K562 (cell line): ENCODE data around the gene CDKL4. TPM values are rescaled to one million over a fixed set of nuclear protein-coding genes. Genes with fewer than 3 reads are reported as not detected.

Source experiments
- ATAC-seq: fragments of 200-7000 bp; cut with Tn5 transposase; 3 replicates; pipeline ENCODE4 v1.9.1; 2020; ENCODE audit warnings: moderate library complexity
- BruUV-seq: library from RNA; stranded (reverse); fragments of 400-500 nt; replicated peaks from 2 replicates; lab custom pipeline; 2021; lab: Mats Ljungman, UMichigan
- CTCF ChIA-PET: fragments of 300-600 bp; formaldehyde crosslinking; extraction: SDS; loops from one replicate; lab custom pipeline; 2021; ENCODE audit warnings: low intra/inter-chr PET ratio; lab: Yijun Ruan, JAX
- POLR2A ChIA-PET: fragments of 300-600, 350-650 bp; sonication (Branson Sonifier 250); formaldehyde crosslinking; extraction: SDS; loops from one replicate; lab custom pipeline; 2021; ENCODE audit warnings: antibody characterized with exemption, inconsistent platforms; lab: Yijun Ruan, JAX
- DNase-seq, 4 experiments: peaks; one replicate each; pipeline versions ENCODE4 v3.0.0 to v3.0.0-alpha.2; 2011 to 2018; ENCODE audit warnings: low spot score in 3 of 4, mixed read lengths in 3 of 4; ENCODE audit errors: extremely low read depth in 1 of 4
- FAIRE-seq: peaks from 2 replicates; lab custom pipeline; 2011; peaks lifted over from hg19 to GRCh38; lab: Jason Lieb, UNC
- H2AFZ ChIP-seq: 2 replicates; pipeline ENCODE4 v1.6.0; 2011; ENCODE audit warnings: low read depth, low read length, control low read depth, inconsistent platforms
- H3K27ac ChIP-seq: fragments of 200-600 bp; 3 replicates; pipeline ENCODE4 v1.8.0; 2011; ENCODE audit warnings: low read depth, mild to moderate bottlenecking, control low read depth, inconsistent platforms, low read length, moderate library complexity, mixed read lengths; ENCODE audit errors: extremely low read depth
- H3K27me3 ChIP-seq, 2 experiments: fragments of 300-600 bp in 1 of 2; 2 replicates in 1 of 2; 3 replicates in 1 of 2; pipeline versions ENCODE4 v1.6.0 to v1.8.0; 2011; ENCODE audit warnings: inconsistent platforms in 2 of 2, low read length in 2 of 2, mild to moderate bottlenecking in 1 of 2, mixed read lengths in 1 of 2, moderate library complexity in 1 of 2; ENCODE audit not compliant: control insufficient read depth in 2 of 2, insufficient read depth in 2 of 2
- H3K36me3 ChIP-seq: fragments of 300-600 bp; 3 replicates; pipeline ENCODE4 v1.8.0; 2011; ENCODE audit warnings: mild to moderate bottlenecking, low read length, inconsistent platforms; ENCODE audit not compliant: control insufficient read depth, insufficient read depth
- H3K4me1 ChIP-seq, 2 experiments: fragments of 200-600 bp in 1 of 2; replicated peaks in 1 of 2; 2 replicates in 1 of 2; 3 replicates in 1 of 2; pipeline versions ENCODE4 v1.5.1 to v1.8.0; 2011; ENCODE audit warnings: inconsistent platforms in 2 of 2, low read length in 2 of 2, mild to moderate bottlenecking in 1 of 2, mixed read lengths in 1 of 2, moderate library complexity in 1 of 2; ENCODE audit not compliant: control insufficient read depth in 2 of 2, insufficient read depth in 2 of 2
- H3K4me2 ChIP-seq: 2 replicates; pipeline ENCODE4 v1.6.1; 2011; ENCODE audit warnings: low read length, control low read depth, inconsistent platforms, mixed read lengths; ENCODE audit not compliant: insufficient read depth
- H3K4me3 ChIP-seq: fragments of 200-600 bp; sonication (generic), shearing (Covaris generic); 2 replicates; pipeline ENCODE4 v1.5.1; 2016; ENCODE audit warnings: control low read depth, inconsistent platforms
- H3K79me2 ChIP-seq: fragments of 200-600 bp; 3 replicates; pipeline ENCODE4 v1.8.0; 2011; ENCODE audit warnings: low read length, inconsistent platforms; ENCODE audit not compliant: control insufficient read depth, insufficient read depth
- H3K9ac ChIP-seq, 2 experiments: 2 replicates each; pipeline versions ENCODE4 v1.6.0 to v1.6.1; 2011; ENCODE audit warnings: low read depth in 2 of 2, low read length in 2 of 2, control low read depth in 1 of 2, inconsistent platforms in 1 of 2, mild to moderate bottlenecking in 1 of 2, mixed read lengths in 1 of 2; ENCODE audit not compliant: insufficient read depth in 1 of 2
- H3K9me1 ChIP-seq: one replicate; pipeline ENCODE4 v1.6.0; 2011; ENCODE audit warnings: inconsistent platforms, mild to moderate bottlenecking, low read length, moderate library complexity; ENCODE audit not compliant: control insufficient read depth, insufficient read depth
- H3K9me3 ChIP-seq: replicated peaks from 2 replicates; pipeline ENCODE4 v1.5.1; 2011; ENCODE audit warnings: low read depth, low read length, inconsistent platforms; ENCODE audit not compliant: control insufficient read depth, insufficient read depth
- H4K20me1 ChIP-seq: replicated peaks from 2 replicates; pipeline ENCODE4 v1.6.1; 2011; ENCODE audit warnings: low read length, inconsistent platforms, mixed read lengths; ENCODE audit not compliant: control insufficient read depth, insufficient read depth
- EHMT2 ChIP-seq: fragments of 450-650 bp; IDR thresholded peaks from 2 replicates; pipeline ENCODE4 v1.6.1; 2018; ENCODE audit warnings: antibody characterized with exemption
- HDAC1 ChIP-seq, 2 experiments: fragments of 450-650 bp; IDR thresholded peaks; 2 replicates each; pipeline ENCODE4 v1.6.1; 2016 to 2017; ENCODE audit warnings: inconsistent platforms in 1 of 2, mild to moderate bottlenecking in 1 of 2, moderate library complexity in 1 of 2
- PATZ1 ChIP-seq: fragments of 250-450 bp; sonication (Bioruptor Pico); IDR thresholded peaks from 2 replicates; pipeline ENCODE4 v1.5.0; 2020; ENCODE audit warnings: mild to moderate bottlenecking, borderline replicate concordance
- RBM22 ChIP-seq: fragments of 200-400 bp; formaldehyde crosslinking; IDR thresholded peaks from 2 replicates; pipeline ENCODE4 v1.6.1; 2018; ENCODE audit warnings: low read length, low read depth; ENCODE audit not compliant: poor library complexity, severe bottlenecking
- RREB1 ChIP-seq: fragments of 250-450 bp; sonication (Bioruptor Pico); IDR thresholded peaks from 2 replicates; pipeline ENCODE4 v1.4.0; 2020
- STAT5B ChIP-seq: fragments of 250-450 bp; sonication (Bioruptor Pico); IDR thresholded peaks from 2 replicates; pipeline ENCODE4 v1.8.0; 2021; ENCODE audit warnings: mild to moderate bottlenecking, inconsistent platforms
- TOE1 ChIP-seq, 2 experiments: fragments of 450-650 bp in 1 of 2; sonication (generic) in 1 of 2; formaldehyde crosslinking in 1 of 2; IDR thresholded peaks; 2 replicates each; pipeline versions ENCODE4 v1.7.1 to v1.8.0; 2016 to 2022; ENCODE audit warnings: borderline replicate concordance in 2 of 2, mild to moderate bottlenecking in 2 of 2, antibody characterized with exemption in 1 of 2, inconsistent platforms in 1 of 2, low read depth in 1 of 2, missing genetic modification reagents in 1 of 2, moderate library complexity in 1 of 2
- WGBS: fragments of 100-300 bp; shearing (Covaris generic); methylation state at CpG from one replicate; pipeline ENCODE4 v1.1.6; 2016; ENCODE audit warnings: low coverage, mixed read lengths; ENCODE audit not compliant: insufficient coverage; ENCODE audit errors: missing lambda C conversion rate; 5-methylcytosine and 5-hydroxymethylcytosine counted together
- in situ Hi-C: fragments of 300-500 bp; cut with MboI; formaldehyde crosslinking; loops from 4 replicates; pipeline ENCODE4 v1.15.0; 2018; ENCODE audit warnings: inconsistent platforms, mixed read lengths
- intact Hi-C: fragments of 100-400 bp; cut with micrococcal nuclease; formaldehyde crosslinking; loops from 2 replicates; pipeline ENCODE4 v1.14.2; 2022
- polyA plus RNA-seq, 8 experiments: library from polyadenylated mRNA; depleted of rRNA in 4 of 8; stranded (reverse) in 5 of 8; unstranded in 3 of 8; fragments of >200 nt; fragmentation: Nextera tagmentation in 2 of 8; fragmentation: Illumina TruSeq in 1 of 8; extraction: Ambion mirVana in 2 of 8; extraction: Trizol in 1 of 8; gene quantifications; 2 replicates each; pipeline versions ENCODE4 v1.2.1 to v1.2.3, GENCODE V29; 2011 to 2014; ENCODE audit warnings: inconsistent platforms in 1 of 8, missing spikeins in 1 of 8
- total RNA-seq, 7 experiments: library from RNA; depleted of rRNA in 6 of 7; stranded (reverse); fragments of >200 nt in 6 of 7; fragmentation: Illumina TruSeq in 2 of 7; extraction: Trizol in 2 of 7; gene quantifications; 2 replicates each; pipeline versions ENCODE4 v1.2.1 to v1.2.3, GENCODE V29; 2011 to 2021; ENCODE audit warnings: low replicate concordance in 1 of 7

Gene CDKL4
- total and polyA plus RNA-seq, 9 of the 15 experiments (the other 6 are each of a cell fraction or from before 2014, with no cell fraction given) = not detected

- Histone ChIP-seq H3K27me3 (no peaks in the 10 kb centered on the region), H3K79me2 (no peaks in the 10 kb centered on the region), H3K9me3 (no peaks in the 10 kb centered on the region), H3K9me1 (no peaks in the 10 kb centered on the region), H2AFZ (peak overlapping the region; percentile 51; the same call in 1 of the 2 replicates), H3K36me3 (no peaks in the 10 kb centered on the region), H4K20me1 (no peaks in the 10 kb centered on the region), H3K4me3 (no peak overlapping the region), H3K9ac (no peak overlapping the region), H3K27ac (no peak overlapping the region), H3K4me2 (no peak overlapping the region), H3K4me1 (peaks cover 5 to 20% of the 10 kb centered on the region in 2 experiments)
- no TSS peak for BruUV-seq
- FAIRE-seq (no peak), ATAC-seq (no peak), DNase-seq (no peak)
- WGBS = 59% methylated on average over 5 of the region's 5 CpGs
- in situ Hi-C loops = no loop called here
- intact Hi-C loops = no loop called here
- TF ChIP-seq TOE1 (IDR thresholded peaks at IDR 0.05; ENCODE audit: borderline replicate concordance) (no peak), TOE1 (CRISPR knock-in tag; IDR thresholded peaks at IDR 0.05; ENCODE audit: borderline replicate concordance, low read depth) (no peak), EHMT2 (no peak), RBM22 (no peak), STAT5B (CRISPR knock-in tag) (no peak), PATZ1 (CRISPR knock-in tag) (no peak), HDAC1 (IDR thresholded peaks at IDR 0.05) (no peak), RREB1 (CRISPR knock-in tag) (no peak)
- ChIA-PET CTCF (no interaction called here), POLR2A (interaction anchor here (0.8 to 1.2 kb wide), 3 partner anchors 12 to 18 kb away, joined by 3 to 5 read pairs (median 3); no protein-coding TSS in a partner anchor)
Observed at GRCh38 chr2:39136799-39137198, 107.0 kb downstream of the CDKL4 start.
